NCI-H82 treated with DMSO at 0.1 percent for 48 hours (cell line): Measurements from ENCODE around the gene NFAT5.

ENCODE experiments used
- DNase-seq: peaks from one replicate; lab custom pipeline; 2025; ENCODE audit not compliant: unreplicated experiment; lab: John Stamatoyannopoulos, UW

The NFAT5 gene

GRCh38 chr16:69701452-69701851 lies 135.7 kb downstream of the NFAT5 start:
- DNase-seq = no peak

GRCh38 chr16:69701866-69702265 lies 136.1 kb downstream of the NFAT5 start:
- DNase-seq = no peak

- DNase-seq = no peak
Measured at GRCh38 chr16:69703638-69704037, 137.9 kb downstream of the NFAT5 start.

GRCh38 chr16:69706256-69706974 lies 140.6 kb downstream of the NFAT5 start:
- no peak for DNase-seq

- DNase-seq = no peak
Measured at GRCh38 chr16:69706975-69707340, 141.2 kb downstream of the NFAT5 start.

GRCh38 chr16:69707920-69708683 lies 142.3 kb downstream of the NFAT5 start:
- DNase-seq = no peak

- DNase-seq = peak; percentile 34
Measured at GRCh38 chr16:69709456-69710084, 143.8 kb downstream of the NFAT5 start.

- DNase-seq = no peak
Measured at GRCh38 chr16:69711115-69711740, 145.5 kb downstream of the NFAT5 start.

GRCh38 chr16:69712277-69712676 lies 146.5 kb downstream of the NFAT5 start:
- DNase-seq = no peak

- DNase-seq = no peak
Measured at GRCh38 chr16:69712914-69713581, 147.3 kb downstream of the NFAT5 start.

- DNase-seq = no peak
Measured at GRCh38 chr16:69717066-69717465, 151.3 kb downstream of the NFAT5 start.

- no peak for DNase-seq
Measured at GRCh38 chr16:69718111-69718764, 152.5 kb downstream of the NFAT5 start.

GRCh38 chr16:69720822-69721430 lies 155.2 kb downstream of the NFAT5 start:
- DNase-seq = no peak

- no peak for DNase-seq
Measured at GRCh38 chr16:69721441-69721957, 155.7 kb downstream of the NFAT5 start.

GRCh38 chr16:69724414-69724873 lies 158.7 kb downstream of the NFAT5 start:
- DNase-seq = no peak

GRCh38 chr16:69724981-69725479 lies 159.3 kb downstream of the NFAT5 start:
- no peak for DNase-seq

- no peak for DNase-seq
Measured at GRCh38 chr16:69725480-69726312, 159.9 kb downstream of the NFAT5 start.

GRCh38 chr16:69726313-69727060 lies 160.7 kb downstream of the NFAT5 start, which contains the start of gene NQO1:
NQO1 (minus strand) TSS chr16:69726560; CDS start chr16:69726439, 121 bp downstream.
- peak; percentile 82 for DNase-seq
